SK-N-SH treated with all-trans-retinoic acid at 6 μM for 48 hours (cell line): ENCODE data around the gene MRAS.

ENCODE experiments used
- ATAC-seq: fragments of 200-7000 bp; cut with Tn5 transposase; 3 replicates; pipeline ENCODE4 v1.9.1; 2020; ENCODE audit warnings: mild to moderate bottlenecking, moderate library complexity
- ARNTL ChIP-seq: fragments of 450-650 bp; formaldehyde crosslinking; IDR thresholded peaks from 2 replicates; pipeline ENCODE4 v1.5.0; 2020; ENCODE audit warnings: low read depth, mild to moderate bottlenecking, moderate library complexity, borderline replicate concordance
- CSDC2 ChIP-seq: fragments of 250-450 bp; sonication (Bioruptor Pico); IDR thresholded peaks from 2 replicates; pipeline ENCODE4 v1.5.0; 2020; ENCODE audit warnings: mild to moderate bottlenecking, moderate library complexity
- ESRRG ChIP-seq: fragments of 250-450 bp; sonication (Bioruptor Pico); IDR thresholded peaks from 2 replicates; pipeline ENCODE4 v1.6.1; 2021; ENCODE audit warnings: mild to moderate bottlenecking
- GLIS3 ChIP-seq: fragments of 250-450 bp; sonication (Bioruptor Pico); IDR thresholded peaks from 2 replicates; pipeline ENCODE4 v1.5.0; 2020; ENCODE audit warnings: mild to moderate bottlenecking, moderate library complexity
- ISL1 ChIP-seq: fragments of 250-450 bp; sonication (Bioruptor Pico); IDR thresholded peaks from 2 replicates; pipeline ENCODE4 v2.1.2; 2022; ENCODE audit warnings: mild to moderate bottlenecking, moderate library complexity
- OSR1 ChIP-seq: fragments of 250-450 bp; sonication (Bioruptor Pico); IDR thresholded peaks from 2 replicates; pipeline ENCODE4 v1.8.0; 2022; ENCODE audit warnings: moderate library complexity, mild to moderate bottlenecking, inconsistent platforms
- PPARA ChIP-seq: fragments of 250-450 bp; sonication (Bioruptor Pico); IDR thresholded peaks from 2 replicates; pipeline ENCODE4 v1.5.0; 2020; ENCODE audit warnings: mild to moderate bottlenecking, borderline replicate concordance
- SNAI2 ChIP-seq: fragments of 250-450 bp; sonication (Bioruptor Pico); IDR thresholded peaks from 2 replicates; pipeline ENCODE4 v1.5.0; 2020; ENCODE audit warnings: mild to moderate bottlenecking, moderate library complexity
- TCF4 ChIP-seq: fragments of 250-450 bp; sonication (Bioruptor Pico); IDR thresholded peaks from 2 replicates; pipeline ENCODE4 v1.8.0; 2021; ENCODE audit warnings: mild to moderate bottlenecking, moderate library complexity, borderline replicate concordance
- TOX ChIP-seq: fragments of 250-450 bp; sonication (Bioruptor Pico); IDR thresholded peaks from 2 replicates; pipeline ENCODE4 v1.8.0; 2021; ENCODE audit warnings: mild to moderate bottlenecking, moderate library complexity, borderline replicate concordance
- ZC3H10 ChIP-seq: fragments of 250-450 bp; sonication (Bioruptor Pico); IDR thresholded peaks from 2 replicates; pipeline ENCODE4 v1.5.1; 2021; ENCODE audit warnings: mild to moderate bottlenecking, moderate library complexity
- ZFP3 ChIP-seq: fragments of 250-450 bp; sonication (Bioruptor Pico); IDR thresholded peaks from 2 replicates; pipeline ENCODE4 v1.5.0; 2020; ENCODE audit warnings: mild to moderate bottlenecking, moderate library complexity
- ZFP30 ChIP-seq: fragments of 450-650 bp; formaldehyde crosslinking; IDR thresholded peaks from 2 replicates; pipeline ENCODE4 v1.5.0; 2022; ENCODE audit warnings: mild to moderate bottlenecking, moderate library complexity
- ZNF565 ChIP-seq: fragments of 450-650 bp; formaldehyde crosslinking; conservative IDR thresholded peaks from 2 replicates; pipeline ENCODE4 v1.5.0; 2020; ENCODE audit warnings: low read depth, mild to moderate bottlenecking, moderate library complexity
- ZNF70 ChIP-seq: fragments of 450-650 bp; formaldehyde crosslinking; IDR thresholded peaks from 2 replicates; pipeline ENCODE4 v1.5.0; 2020; ENCODE audit warnings: mild to moderate bottlenecking, moderate library complexity
- ZNF8 ChIP-seq: fragments of 450-650 bp; formaldehyde crosslinking; IDR thresholded peaks from 2 replicates; pipeline ENCODE4 v1.5.0; 2020; ENCODE audit warnings: mild to moderate bottlenecking, moderate library complexity
- TF ChIP-seq, protein P1 (sequence below): fragments of 250-450 bp; sonication (Bioruptor Pico); IDR thresholded peaks from 2 replicates; pipeline ENCODE4 v1.5.1; 2021; ENCODE audit warnings: mild to moderate bottlenecking, moderate library complexity
- TF ChIP-seq, protein P2 (sequence below): fragments of 250-450 bp; sonication (Bioruptor Pico); IDR thresholded peaks from 2 replicates; pipeline ENCODE4 v1.5.1; 2020; ENCODE audit warnings: low read depth, mild to moderate bottlenecking, moderate library complexity
- TF ChIP-seq, protein P3 (sequence below): fragments of 250-450 bp; sonication (Bioruptor Pico); IDR thresholded peaks from 2 replicates; pipeline ENCODE4 v1.5.0; 2020; ENCODE audit warnings: mild to moderate bottlenecking, moderate library complexity
- TF ChIP-seq, protein P4 (sequence below): fragments of 250-450 bp; sonication (Bioruptor Pico); IDR thresholded peaks from 2 replicates; pipeline ENCODE4 v1.8.0; 2020; ENCODE audit warnings: mild to moderate bottlenecking, moderate library complexity, borderline replicate concordance

Gene MRAS

DNA sequence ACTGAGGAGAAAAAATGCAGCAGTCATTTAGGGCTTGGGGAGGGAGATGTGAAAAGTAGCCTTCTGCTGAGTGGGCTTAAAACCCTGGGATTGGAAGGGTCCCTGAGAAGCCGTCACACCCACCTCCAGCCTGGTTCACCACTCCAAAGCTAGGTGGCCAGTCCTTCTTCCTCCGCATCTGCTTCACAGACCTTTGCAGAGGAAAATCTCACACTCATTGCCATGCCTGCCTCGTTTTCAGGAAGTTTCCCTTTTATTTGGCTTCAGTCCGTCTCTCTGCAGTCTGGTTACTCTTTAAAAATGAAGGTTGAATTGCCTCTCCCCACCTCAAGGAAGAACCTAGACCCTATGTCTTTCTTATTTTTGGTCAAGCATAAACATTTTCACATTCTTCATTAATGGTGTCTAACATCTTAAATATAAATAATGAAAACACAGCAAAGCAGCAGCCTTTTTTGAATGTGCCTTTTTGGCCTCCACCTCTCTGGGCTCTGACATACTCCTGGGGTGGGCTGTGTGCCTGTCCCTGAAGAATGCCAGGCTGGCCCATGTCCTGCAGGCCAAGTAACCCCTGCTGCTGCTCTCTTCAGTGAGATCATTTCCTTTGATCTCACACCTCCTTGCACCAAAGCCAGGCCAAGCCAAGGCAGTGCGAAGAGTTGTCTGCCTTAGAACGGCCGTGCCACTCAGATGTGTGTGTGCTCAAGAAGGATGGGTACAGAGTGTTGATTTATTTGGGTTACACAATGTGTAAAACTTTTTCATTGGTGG lies 11.0 kb downstream of the MRAS start (continued):
- TF ChIP-seq ISL1 (CRISPR knock-in tag) (no peak), ESRRG (no peak)

DNA sequence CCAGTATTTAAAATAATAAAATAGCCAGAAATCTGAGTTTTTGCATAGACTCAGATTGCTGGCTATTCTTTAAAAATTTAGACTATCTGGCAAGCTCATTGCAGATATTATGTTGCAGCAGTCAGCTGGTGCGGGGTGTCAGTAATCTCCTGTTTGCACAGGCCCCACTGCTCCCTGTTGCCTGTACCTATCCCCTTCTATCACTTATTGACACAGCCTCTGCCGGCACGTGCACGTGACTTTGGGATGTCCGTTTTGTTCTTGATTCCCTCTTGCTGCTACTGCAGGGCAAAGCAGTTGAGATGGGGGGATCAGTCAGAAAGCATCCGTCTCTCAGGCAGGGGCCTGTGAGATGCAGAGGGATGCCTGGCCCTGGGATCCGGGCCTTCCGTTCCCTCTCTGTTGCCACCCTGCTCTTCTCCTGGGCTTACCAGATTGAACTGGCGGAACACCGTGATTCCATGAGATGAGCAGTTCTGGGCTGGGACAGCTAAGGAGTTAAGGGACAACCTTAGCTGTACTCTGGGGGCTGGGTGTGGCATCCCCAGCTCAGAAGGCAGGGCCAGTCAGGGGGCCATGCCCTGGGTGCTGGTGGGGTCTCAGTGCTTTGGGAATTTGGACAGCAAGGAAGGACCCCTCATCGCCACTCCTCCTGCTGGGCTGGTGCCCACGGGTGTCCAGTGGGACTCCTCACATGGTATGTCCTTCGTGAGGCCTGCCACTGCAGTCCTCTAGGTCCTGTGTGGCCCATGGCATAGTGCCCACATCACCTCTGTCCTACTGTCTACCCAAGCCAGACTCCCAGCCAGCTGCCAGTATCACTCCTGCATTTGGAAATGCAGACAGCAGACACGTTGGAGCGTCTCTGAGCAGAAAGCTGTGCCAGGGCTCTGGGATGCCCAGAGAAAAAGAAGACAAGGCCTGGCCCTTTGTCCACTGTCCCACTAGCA lies 11.8 kb downstream of the MRAS start:
- TF ChIP-seq ARNTL (CRISPR knock-in tag), result no peak
- no peak for TF ChIP-seq TCF4
- TF ChIP-seq ISL1 (CRISPR knock-in tag), result no peak
- no peak for TF ChIP-seq ZNF565
- TF ChIP-seq ZFP30, result no peak
- no peak for TF ChIP-seq ZFP3 (CRISPR knock-in tag)
- TF ChIP-seq, protein P1, sequence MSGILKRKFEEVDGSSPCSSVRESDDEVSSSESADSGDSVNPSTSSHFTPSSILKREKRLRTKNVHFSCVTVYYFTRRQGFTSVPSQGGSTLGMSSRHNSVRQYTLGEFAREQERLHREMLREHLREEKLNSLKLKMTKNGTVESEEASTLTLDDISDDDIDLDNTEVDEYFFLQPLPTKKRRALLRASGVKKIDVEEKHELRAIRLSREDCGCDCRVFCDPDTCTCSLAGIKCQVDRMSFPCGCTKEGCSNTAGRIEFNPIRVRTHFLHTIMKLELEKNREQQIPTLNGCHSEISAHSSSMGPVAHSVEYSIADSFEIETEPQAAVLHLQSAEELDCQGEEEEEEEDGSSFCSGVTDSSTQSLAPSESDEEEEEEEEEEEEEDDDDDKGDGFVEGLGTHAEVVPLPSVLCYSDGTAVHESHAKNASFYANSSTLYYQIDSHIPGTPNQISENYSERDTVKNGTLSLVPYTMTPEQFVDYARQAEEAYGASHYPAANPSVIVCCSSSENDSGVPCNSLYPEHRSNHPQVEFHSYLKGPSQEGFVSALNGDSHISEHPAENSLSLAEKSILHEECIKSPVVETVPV (CRISPR knock-in tag), result no peak
- TF ChIP-seq ZNF70, result no peak
- no peak for TF ChIP-seq ESRRG
- no peak for TF ChIP-seq OSR1
- no peak for TF ChIP-seq CSDC2
- TF ChIP-seq, protein P2, sequence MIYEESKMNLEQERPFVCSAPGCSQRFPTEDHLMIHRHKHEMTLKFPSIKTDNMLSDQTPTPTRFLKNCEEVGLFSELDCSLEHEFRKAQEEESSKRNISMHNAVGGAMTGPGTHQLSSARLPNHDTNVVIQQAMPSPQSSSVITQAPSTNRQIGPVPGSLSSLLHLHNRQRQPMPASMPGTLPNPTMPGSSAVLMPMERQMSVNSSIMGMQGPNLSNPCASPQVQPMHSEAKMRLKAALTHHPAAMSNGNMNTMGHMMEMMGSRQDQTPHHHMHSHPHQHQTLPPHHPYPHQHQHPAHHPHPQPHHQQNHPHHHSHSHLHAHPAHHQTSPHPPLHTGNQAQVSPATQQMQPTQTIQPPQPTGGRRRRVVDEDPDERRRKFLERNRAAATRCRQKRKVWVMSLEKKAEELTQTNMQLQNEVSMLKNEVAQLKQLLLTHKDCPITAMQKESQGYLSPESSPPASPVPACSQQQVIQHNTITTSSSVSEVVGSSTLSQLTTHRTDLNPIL (CRISPR knock-in tag), result no peak
- TF ChIP-seq, protein P3, sequence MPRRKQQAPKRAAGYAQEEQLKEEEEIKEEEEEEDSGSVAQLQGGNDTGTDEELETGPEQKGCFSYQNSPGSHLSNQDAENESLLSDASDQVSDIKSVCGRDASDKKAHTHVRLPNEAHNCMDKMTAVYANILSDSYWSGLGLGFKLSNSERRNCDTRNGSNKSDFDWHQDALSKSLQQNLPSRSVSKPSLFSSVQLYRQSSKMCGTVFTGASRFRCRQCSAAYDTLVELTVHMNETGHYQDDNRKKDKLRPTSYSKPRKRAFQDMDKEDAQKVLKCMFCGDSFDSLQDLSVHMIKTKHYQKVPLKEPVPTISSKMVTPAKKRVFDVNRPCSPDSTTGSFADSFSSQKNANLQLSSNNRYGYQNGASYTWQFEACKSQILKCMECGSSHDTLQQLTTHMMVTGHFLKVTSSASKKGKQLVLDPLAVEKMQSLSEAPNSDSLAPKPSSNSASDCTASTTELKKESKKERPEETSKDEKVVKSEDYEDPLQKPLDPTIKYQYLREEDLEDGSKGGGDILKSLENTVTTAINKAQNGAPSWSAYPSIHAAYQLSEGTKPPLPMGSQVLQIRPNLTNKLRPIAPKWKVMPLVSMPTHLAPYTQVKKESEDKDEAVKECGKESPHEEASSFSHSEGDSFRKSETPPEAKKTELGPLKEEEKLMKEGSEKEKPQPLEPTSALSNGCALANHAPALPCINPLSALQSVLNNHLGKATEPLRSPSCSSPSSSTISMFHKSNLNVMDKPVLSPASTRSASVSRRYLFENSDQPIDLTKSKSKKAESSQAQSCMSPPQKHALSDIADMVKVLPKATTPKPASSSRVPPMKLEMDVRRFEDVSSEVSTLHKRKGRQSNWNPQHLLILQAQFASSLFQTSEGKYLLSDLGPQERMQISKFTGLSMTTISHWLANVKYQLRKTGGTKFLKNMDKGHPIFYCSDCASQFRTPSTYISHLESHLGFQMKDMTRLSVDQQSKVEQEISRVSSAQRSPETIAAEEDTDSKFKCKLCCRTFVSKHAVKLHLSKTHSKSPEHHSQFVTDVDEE (CRISPR knock-in tag), result no peak
- no peak for TF ChIP-seq PPARA (CRISPR knock-in tag)
- TF ChIP-seq TOX, result no peak
- TF ChIP-seq GLIS3 (CRISPR knock-in tag), result no peak
- ATAC-seq, result no peak

DNA sequence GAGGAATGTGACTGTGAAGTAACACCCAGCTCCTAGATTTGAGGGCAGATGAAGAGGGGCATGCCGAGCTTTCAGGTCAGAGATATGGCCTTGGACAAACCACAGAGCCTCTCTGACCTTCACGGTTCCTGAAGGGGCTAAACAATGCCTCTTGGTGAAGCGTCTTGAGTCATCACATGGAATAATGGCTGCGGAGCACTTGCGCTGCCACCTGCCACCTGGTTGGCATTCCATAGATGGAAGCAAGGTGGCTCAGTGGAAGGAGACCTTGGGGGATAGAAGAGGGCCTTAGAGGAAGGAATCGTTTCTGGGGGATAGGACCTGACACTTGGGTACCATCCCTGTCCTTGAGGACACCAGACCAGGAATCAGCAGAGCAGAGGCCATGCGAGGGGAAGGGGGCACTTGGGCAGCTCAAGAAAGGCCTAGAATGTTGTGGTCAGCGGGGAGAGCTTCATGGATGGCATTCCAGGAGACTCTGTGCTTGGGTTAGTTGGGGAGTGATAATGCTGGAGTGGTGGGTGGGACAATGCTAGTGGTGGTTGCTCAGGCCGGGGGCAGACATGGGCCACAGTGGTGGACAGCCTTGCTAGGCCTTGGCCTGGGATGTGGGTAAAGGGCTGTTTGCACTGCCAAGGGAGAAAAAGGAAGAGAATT lies 12.6 kb downstream of the MRAS start:
- ATAC-seq, result no peak

More for the DNA sequence above, 12.6 kb downstream of the MRAS start:
- TF ChIP-seq SNAI2 (CRISPR knock-in tag) (no peak), GLIS3 (CRISPR knock-in tag) (no peak), PPARA (CRISPR knock-in tag) (no peak), ISL1 (CRISPR knock-in tag) (no peak), OSR1 (no peak), ZFP30 (no peak), ZC3H10 (CRISPR knock-in tag) (no peak), ZNF70 (no peak), ZNF8 (CRISPR knock-in tag) (no peak), TCF4 (no peak), ZNF565 (no peak), TOX (no peak)
- TF ChIP-seq, protein P3 (CRISPR knock-in tag), result no peak
- TF ChIP-seq, protein P2 (CRISPR knock-in tag), result no peak
- TF ChIP-seq, protein P4, sequence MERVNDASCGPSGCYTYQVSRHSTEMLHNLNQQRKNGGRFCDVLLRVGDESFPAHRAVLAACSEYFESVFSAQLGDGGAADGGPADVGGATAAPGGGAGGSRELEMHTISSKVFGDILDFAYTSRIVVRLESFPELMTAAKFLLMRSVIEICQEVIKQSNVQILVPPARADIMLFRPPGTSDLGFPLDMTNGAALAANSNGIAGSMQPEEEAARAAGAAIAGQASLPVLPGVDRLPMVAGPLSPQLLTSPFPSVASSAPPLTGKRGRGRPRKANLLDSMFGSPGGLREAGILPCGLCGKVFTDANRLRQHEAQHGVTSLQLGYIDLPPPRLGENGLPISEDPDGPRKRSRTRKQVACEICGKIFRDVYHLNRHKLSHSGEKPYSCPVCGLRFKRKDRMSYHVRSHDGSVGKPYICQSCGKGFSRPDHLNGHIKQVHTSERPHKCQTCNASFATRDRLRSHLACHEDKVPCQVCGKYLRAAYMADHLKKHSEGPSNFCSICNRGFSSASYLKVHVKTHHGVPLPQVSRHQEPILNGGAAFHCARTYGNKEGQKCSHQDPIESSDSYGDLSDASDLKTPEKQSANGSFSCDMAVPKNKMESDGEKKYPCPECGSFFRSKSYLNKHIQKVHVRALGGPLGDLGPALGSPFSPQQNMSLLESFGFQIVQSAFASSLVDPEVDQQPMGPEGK (CRISPR knock-in tag), result no peak
